SIG-M5 (cell line): ENCODE measurements around the gene PRKG2.
"Not testable (repeated sequence)": the region's sequence is repeated elsewhere in the genome, so short reads cannot be mapped to it uniquely, and the experiment has no call there.

Experiments used
- DNase-seq: peaks from one replicate; lab custom pipeline; 2025; lab: John Stamatoyannopoulos, UW

Gene PRKG2

GRCh38 chr4:81214881-81215868 is at the start of gene PRKG2:
PRKG2 (minus strand) TSS chr4:81215222; CDS start chr4:81205047, 10,175 bp downstream.
- no peak for DNase-seq

GRCh38 chr4:81260443-81261101 is 45.5 kb upstream of the PRKG2 start:
- no peak for DNase-seq

- DNase-seq = no peak
Measured at GRCh38 chr4:81258841-81259550, 44.0 kb upstream of the PRKG2 start.

- no peak for DNase-seq
Measured at GRCh38 chr4:81257816-81258215, 42.8 kb upstream of the PRKG2 start.

- no peak for DNase-seq
Measured at GRCh38 chr4:81257021-81257420, 42.0 kb upstream of the PRKG2 start.

- DNase-seq = no peak
Measured at GRCh38 chr4:81256059-81256970, 41.3 kb upstream of the PRKG2 start.

GRCh38 chr4:81255524-81255923 is 40.5 kb upstream of the PRKG2 start:
- no peak for DNase-seq

GRCh38 chr4:81250430-81250829 is 35.4 kb upstream of the PRKG2 start:
- no peak for DNase-seq

GRCh38 chr4:81245218-81246009 is 30.4 kb upstream of the PRKG2 start:
- DNase-seq = no peak

- no peak for DNase-seq
Measured at GRCh38 chr4:81237791-81238190, 22.8 kb upstream of the PRKG2 start.

- no peak for DNase-seq
Measured at GRCh38 chr4:81235982-81236749, 21.1 kb upstream of the PRKG2 start.

- DNase-seq = no peak
Measured at GRCh38 chr4:81227968-81228367, 12.9 kb upstream of the PRKG2 start.

GRCh38 chr4:81227138-81227537 is 12.1 kb upstream of the PRKG2 start:
- DNase-seq = no peak

- no peak for DNase-seq
Measured at GRCh38 chr4:81225252-81225651, 10.2 kb upstream of the PRKG2 start.

- DNase-seq = not testable (repeated sequence)
Measured at GRCh38 chr4:81222082-81222472, 7.1 kb upstream of the PRKG2 start.

GRCh38 chr4:81221303-81222081 is 6.5 kb upstream of the PRKG2 start:
- no peak for DNase-seq

GRCh38 chr4:81220271-81220670 is 5.2 kb upstream of the PRKG2 start:
- DNase-seq = no peak

GRCh38 chr4:81218206-81218605 is 3.2 kb upstream of the PRKG2 start:
- DNase-seq = no peak

- no peak for DNase-seq
Measured at GRCh38 chr4:81217779-81218178, 2.8 kb upstream of the PRKG2 start.
